GM19397 (cell line): Measurements from ENCODE around the gene PRKCB.

Source experiments
- ATAC-seq: cut with Tn5 transposase; IDR thresholded peaks from one replicate; pipeline ENCODE4 v1.9.1; 2021; ENCODE audit warnings: mild to moderate bottlenecking, moderate library complexity; ENCODE audit not compliant: unreplicated experiment

PRKCB gene

DNA sequence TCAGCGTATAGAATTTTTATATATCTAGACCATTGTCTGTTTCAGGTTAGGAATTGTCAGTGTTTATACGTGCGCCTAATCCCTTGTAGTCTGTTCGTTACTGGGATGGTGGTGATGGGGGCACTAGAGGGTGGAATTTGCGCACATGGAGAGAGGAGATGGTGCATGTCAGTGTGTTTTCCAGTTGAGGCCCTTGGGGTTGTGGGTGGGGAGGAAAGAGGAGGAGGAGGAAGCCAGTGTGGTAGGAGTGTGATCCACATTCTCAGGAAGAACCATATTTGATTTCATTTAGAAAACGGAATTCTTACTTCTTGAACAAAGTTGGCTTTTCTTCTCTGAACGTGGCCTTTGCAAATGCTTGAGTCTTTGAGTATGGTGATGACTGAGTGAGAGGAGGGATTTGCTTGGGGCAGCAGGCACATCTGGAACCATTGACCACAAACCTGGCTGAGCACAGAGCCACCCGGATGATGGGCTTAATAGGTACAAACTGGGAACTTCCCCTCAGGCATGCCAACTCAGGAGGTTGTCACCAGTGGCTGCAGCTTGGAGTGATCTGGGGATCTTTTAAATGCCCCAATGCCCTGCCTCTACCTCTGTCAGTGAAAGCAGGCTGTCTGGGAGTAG, 98.9 kb downstream of the PRKCB start:
- ATAC-seq = no peak

GRCh38 chr16:23940111-23940510, 104.3 kb downstream of the PRKCB start:
- ATAC-seq = no peak

GRCh38 chr16:23941025-23941424, 105.2 kb downstream of the PRKCB start:
- no peak for ATAC-seq

- ATAC-seq = no peak
These were observed 106.3 kb downstream of the PRKCB start for GRCh38 chr16:23941963-23942564.

DNA sequence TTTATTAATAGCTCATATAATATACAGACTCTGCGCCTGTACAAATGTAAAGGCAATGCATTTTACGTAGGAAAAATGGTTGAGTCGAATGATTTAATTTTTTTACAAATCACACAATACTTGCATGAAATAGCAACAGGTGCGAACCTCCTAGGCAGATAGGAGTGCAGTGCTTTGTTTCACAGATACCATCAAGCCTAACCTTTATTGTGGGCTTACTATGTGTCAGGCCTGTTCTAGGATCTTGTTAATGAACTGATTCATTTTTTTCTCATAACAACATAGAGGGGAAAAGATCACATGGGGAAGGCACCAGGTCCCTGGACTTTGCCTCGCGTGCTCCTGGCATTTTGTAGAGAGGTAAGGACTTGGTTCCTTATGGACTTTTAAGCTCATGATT, 107.8 kb downstream of the PRKCB start:
- no peak for ATAC-seq

DNA sequence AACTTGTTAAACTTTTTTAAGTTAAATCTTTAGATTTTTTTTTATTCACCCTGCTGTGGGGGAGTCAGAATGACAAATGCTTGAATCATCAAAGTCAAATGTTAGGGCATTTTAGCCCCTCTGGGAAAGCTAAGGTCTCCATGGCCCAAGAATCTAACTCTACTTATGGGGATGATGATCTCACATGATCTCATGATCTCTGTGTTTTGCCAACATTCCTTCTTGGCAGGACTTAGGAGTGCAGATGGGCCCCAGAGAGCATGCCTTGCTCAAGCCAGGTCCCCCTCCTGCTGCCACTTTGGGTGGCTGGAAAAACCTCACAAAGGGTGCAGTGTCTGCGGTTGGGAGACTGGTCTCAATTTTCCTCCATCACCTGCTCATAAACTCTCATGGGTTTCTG, 108.6 kb downstream of the PRKCB start:
- ATAC-seq = no peak

- no peak for ATAC-seq
These were observed 109.5 kb downstream of the PRKCB start for GRCh38 chr16:23945243-23945642.

DNA sequence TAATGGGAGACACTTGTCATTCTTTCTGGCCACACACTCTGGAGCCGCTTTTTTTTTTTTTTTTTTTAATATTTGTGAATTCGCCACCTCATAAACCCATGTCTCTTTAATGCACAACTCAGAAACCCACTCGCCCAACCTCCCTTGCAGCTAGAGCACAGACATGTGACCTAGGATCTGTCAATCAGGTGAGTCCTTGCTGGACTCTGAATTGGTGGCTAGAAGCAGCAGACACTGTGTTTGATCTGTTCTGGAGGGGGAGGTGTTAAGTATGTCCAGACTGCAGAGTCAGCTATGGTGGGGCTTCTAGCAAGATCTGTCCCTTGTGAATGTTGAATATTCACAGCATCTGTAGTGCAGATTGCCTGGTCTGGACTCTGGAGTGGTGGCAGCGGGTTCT, 112.1 kb downstream of the PRKCB start:
- ATAC-seq = no peak

GRCh38 chr16:23948949-23949411, 113.2 kb downstream of the PRKCB start:
- ATAC-seq = no peak

DNA sequence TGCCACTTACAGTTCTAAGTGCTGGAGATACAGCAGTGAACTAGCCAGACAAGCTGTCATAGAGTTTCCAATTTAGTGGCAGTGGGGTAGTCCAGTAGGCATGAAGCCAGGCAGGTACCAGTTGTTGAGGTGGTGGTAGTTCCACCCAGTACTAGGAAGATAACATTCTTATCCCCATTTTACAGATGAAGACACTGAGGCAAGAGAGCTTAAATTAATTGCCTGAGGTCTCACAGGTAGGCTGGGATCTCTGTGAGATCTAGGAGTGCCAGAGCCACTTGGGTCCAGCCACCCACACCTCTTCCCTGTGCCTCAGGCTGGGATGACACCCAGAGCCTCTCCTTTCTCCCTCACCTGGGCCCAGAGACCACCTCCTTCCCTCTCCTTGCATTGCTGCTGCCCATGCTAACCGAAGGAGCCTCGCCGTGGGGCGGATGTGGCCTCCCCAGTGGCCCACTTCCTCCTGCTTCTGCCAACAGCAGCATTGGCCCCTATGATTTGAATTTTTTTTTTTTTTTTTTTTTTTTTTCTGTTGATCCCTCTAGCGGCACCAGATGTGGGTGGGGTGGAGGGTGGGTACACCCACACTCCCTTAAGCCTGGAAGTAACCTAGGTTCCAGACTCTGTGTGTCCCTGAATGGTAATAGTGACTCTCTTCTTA, 114.0 kb downstream of the PRKCB start:
- ATAC-seq = no peak

DNA sequence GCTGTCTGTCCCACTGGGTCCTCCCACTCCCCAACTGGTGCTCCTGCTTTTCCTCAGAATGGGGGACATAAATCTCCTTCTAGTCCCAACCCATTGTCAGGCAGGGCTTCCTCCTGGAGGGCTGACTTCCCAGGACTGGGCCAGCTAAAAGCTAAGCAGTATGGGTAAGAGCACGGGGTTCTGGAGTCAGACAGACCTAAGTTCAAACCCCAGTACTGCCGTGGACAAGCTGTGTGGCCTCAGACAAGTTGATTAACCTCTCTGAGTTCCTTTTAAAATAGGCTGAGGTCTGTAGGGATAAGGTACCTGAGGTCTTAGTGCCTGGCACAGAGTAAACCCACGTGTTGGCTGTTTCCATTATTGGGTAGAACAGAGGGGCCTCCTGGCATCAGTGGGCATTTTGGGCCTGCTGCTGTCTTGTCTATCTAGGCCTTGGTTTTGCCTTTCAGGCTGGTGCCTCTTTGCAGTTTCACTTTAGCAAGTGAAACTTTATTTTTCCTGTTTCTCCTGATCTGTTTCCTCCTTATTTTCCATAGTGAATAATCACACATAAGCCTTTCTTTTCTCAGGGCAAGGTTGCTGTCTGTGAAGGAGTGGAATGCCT, 114.6 kb downstream of the PRKCB start:
- ATAC-seq = no peak

DNA sequence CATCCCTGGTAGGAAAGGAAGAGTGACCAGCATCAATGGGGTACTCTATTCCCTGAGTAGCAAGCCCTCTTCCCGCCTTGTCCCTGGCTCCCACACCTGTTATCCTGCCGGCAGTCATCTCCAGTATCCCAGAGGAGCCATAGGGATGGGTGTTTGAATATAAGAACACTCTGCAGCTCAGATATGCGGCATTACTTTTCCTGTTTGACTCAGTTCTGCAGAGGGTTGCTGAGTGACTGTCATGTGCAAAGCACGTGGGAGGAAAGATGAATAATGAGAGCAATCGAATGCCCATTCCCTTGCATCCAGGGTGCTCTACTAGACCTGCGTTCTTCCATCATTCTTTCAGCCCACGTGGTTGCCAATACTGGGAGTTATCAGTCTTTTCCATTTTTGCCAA, 115.1 kb downstream of the PRKCB start:
- no peak for ATAC-seq

- ATAC-seq = no peak
These were observed 116.6 kb downstream of the PRKCB start for GRCh38 chr16:23952128-23952970.

- ATAC-seq = no peak
These were observed 117.2 kb downstream of the PRKCB start for GRCh38 chr16:23952971-23953300.

GRCh38 chr16:23953476-23953875, 117.7 kb downstream of the PRKCB start:
- ATAC-seq = no peak

DNA sequence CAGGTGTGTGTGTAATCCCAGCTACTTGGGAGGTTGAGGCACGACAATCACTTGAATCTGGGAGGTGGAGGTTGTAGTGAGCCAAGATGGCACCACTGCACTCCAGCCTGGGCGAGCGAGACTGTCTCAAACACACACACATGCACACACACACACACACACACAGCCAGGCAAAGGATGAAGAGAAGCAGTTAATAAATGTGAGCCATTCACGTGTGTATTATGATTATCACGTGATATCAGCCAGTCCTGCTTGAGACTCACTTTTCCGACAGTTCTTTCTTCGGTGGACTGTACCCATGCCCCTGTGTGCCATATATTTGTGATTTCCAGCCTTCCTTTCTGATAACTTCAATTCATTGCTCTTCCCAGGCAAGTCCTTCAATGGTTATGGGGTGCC, 119.3 kb downstream of the PRKCB start:
- ATAC-seq = no peak

- ATAC-seq = no peak
These were observed 121.5 kb downstream of the PRKCB start for GRCh38 chr16:23957287-23957686.

- no peak for ATAC-seq
These were observed 123.4 kb downstream of the PRKCB start for GRCh38 chr16:23959072-23959751.

- no peak for ATAC-seq
These were observed 123.9 kb downstream of the PRKCB start for GRCh38 chr16:23959752-23960072.

DNA sequence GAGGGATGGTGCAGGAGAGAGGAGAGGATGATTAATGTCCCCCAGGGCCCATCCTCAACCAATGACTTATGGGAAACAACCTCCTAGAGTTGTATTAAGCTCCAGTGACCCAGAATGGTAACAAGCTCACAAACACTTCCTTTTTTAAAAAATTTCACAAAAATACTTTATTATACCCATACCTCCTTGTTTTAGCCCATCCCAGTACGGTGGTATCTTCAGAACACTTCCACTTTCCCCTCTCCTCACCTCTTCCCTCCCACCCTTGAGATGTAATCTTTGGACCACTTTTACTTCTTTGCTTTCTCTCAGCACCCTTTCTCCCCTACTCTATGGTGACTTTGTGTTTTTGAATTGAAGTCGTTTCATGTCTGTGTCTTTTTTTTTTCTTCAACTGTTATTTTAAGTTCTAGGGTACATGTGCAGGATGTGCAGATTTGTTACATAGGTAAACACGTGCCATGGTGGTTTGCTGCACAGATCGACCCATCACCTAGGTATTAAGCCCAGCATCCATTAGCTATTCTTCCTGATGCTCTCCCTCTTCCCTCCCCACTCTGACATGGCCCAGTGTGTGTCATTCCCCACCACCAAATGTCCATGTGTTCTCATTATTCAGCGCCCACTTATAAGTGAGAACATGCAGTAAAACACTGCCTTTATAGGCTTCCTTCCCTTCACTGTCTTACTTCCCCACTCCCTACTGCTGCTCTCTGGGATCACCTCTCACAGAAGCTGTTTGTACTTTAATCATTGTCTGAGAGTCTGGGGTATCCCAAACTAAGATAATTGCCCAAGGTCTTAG, 124.5 kb downstream of the PRKCB start:
- no peak for ATAC-seq
